Measurements from ENCODE around the gene NACC2. TPM values are rescaled to one million over a fixed set of nuclear protein-coding genes. Genes with fewer than 3 reads are reported as not detected.

Gene NACC2
- polyA plus RNA-seq, 4 donors: 4.9 to 10.1 (median 8.0) TPM

- peaks cover 0 to 6% (median 0%) of the 10 kb centered on the region in 3 donors for H3K27me3 ChIP-seq (ENCODE audit: control insufficient read depth in 3 of 3, insufficient read depth in 3 of 3, low read length in 3 of 3)
- peak overlapping the region in 2 of 3 donors; percentile 29 to 36 for H3K27ac ChIP-seq (ENCODE audit: low read depth in 1 of 3, low read length in 2 of 3)
- no peaks in the 10 kb centered on the region for H3K9me3 ChIP-seq (ENCODE audit: control insufficient read depth in 2 of 2, insufficient read depth in 1 of 2, low read depth in 1 of 2, low read length in 1 of 2)
- FAIRE-seq: no peak
- WGBS, 3 donors: 17 to 34% (median 25%) methylated on average over 7 to 15 of the region's 15 CpGs
- H3K4me1 ChIP-seq (ENCODE audit: control insufficient read depth in 3 of 3, insufficient read depth in 2 of 3, low read depth in 1 of 3, low read length in 2 of 3): peaks cover 3 to 40% (median 10%) of the 10 kb centered on the region in 3 donors
- H3K4me3 ChIP-seq (ENCODE audit: low read depth in 1 of 3, low read length in 3 of 3): peak overlapping the region in 1 of 3 donors; percentile 60
- H3K36me3 ChIP-seq (ENCODE audit: control insufficient read depth in 3 of 3, insufficient read depth in 2 of 3, low read depth in 1 of 3, low read length in 3 of 3): peaks cover 0 to 52% (median under 1%) of the 10 kb centered on the region in 3 donors
- DNase-seq: peak in 1 of 2 donors; percentile 26
Observed at GRCh38 chr9:136052472-136052880, 42.6 kb downstream of the NACC2 start.

GRCh38 chr9:136051837-136052471 is 43.1 kb downstream of the NACC2 start:
- WGBS, 3 donors: 0 to 2% (median 2%) methylated on average over 26 to 31 of the region's 31 CpGs
- peak; percentile 92 to 94 for DNase-seq
- peaks cover 0 to 6% (median 0%) of the 10 kb centered on the region in 3 donors for H3K27me3 ChIP-seq (ENCODE audit: control insufficient read depth in 3 of 3, insufficient read depth in 3 of 3, low read length in 3 of 3)
- no peak for FAIRE-seq
- H3K27ac ChIP-seq (ENCODE audit: low read depth in 1 of 3, low read length in 2 of 3): peak overlapping the region in 2 of 3 donors; percentile 29 to 36
- peak overlapping the region in 2 of 3 donors; percentile 32 to 60 for H3K4me3 ChIP-seq (ENCODE audit: low read depth in 1 of 3, low read length in 3 of 3)
- peaks cover 0 to 52% (median 2%) of the 10 kb centered on the region in 3 donors for H3K36me3 ChIP-seq (ENCODE audit: control insufficient read depth in 3 of 3, insufficient read depth in 2 of 3, low read depth in 1 of 3, low read length in 3 of 3)
- peaks cover 3 to 40% (median 10%) of the 10 kb centered on the region in 3 donors for H3K4me1 ChIP-seq (ENCODE audit: control insufficient read depth in 3 of 3, insufficient read depth in 2 of 3, low read depth in 1 of 3, low read length in 2 of 3)
- no peaks in the 10 kb centered on the region for H3K9me3 ChIP-seq (ENCODE audit: control insufficient read depth in 2 of 2, insufficient read depth in 1 of 2, low read depth in 1 of 2, low read length in 1 of 2)

DNA sequence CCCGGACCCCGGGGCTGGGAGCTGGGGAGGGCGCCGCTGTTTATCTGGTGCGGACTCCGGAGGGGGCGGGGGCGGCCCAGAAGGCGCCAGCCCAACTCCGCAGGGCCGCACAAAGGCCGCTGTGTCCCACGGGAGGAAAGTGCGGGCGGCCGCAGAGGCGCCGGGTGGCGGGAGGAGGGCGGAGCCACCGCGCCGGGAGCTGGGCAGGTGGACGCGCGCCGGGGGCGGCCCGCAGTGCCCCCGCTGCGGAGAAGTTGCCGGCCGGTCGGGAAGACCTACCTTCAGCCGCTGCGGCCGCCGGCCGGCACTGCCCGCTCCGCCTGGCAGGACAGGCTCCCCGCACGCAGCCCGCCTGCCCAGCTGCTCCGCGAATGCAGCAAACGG is 43.6 kb downstream of the NACC2 start:
- peak overlapping the region in 1 of 3 donors; percentile 30 for H3K27ac ChIP-seq (ENCODE audit: low read depth in 1 of 3, low read length in 2 of 3)
- WGBS, 3 donors: 1% methylated on average over 28 to 47 of the region's 47 CpGs
- DNase-seq: peak; percentile 23 to 51

GRCh38 chr9:136050701-136051452 is 44.2 kb downstream of the NACC2 start:
- FAIRE-seq (no peak), DNase-seq (peak in 1 of 2 donors; percentile 27)
- Histone ChIP-seq H3K9me3 (ENCODE audit: control insufficient read depth in 2 of 2, insufficient read depth in 1 of 2, low read depth in 1 of 2, low read length in 1 of 2) (no peaks in the 10 kb centered on the region), H3K27me3 (ENCODE audit: control insufficient read depth in 3 of 3, insufficient read depth in 3 of 3, low read length in 3 of 3) (peaks cover 0 to 6% (median 0%) of the 10 kb centered on the region in 3 donors), H3K36me3 (ENCODE audit: control insufficient read depth in 3 of 3, insufficient read depth in 2 of 3, low read depth in 1 of 3, low read length in 3 of 3) (peaks cover 0 to 56% (median 2%) of the 10 kb centered on the region in 3 donors), H3K4me1 (ENCODE audit: control insufficient read depth in 3 of 3, insufficient read depth in 2 of 3, low read depth in 1 of 3, low read length in 2 of 3) (peaks cover 3 to 36% (median 10%) of the 10 kb centered on the region in 3 donors), H3K4me3 (ENCODE audit: low read depth in 1 of 3, low read length in 3 of 3) (peak overlapping the region in 2 of 3 donors; percentile 17 to 60), H3K27ac (ENCODE audit: low read depth in 1 of 3, low read length in 2 of 3) (no peak overlapping the region)
- 12 to 38% (median 32%) methylated on average over 34 to 55 of the region's 55 CpGs for WGBS, 3 donors

More for the DNA sequence above, 43.6 kb downstream of the NACC2 start:
- Histone ChIP-seq H3K36me3 (ENCODE audit: control insufficient read depth in 3 of 3, insufficient read depth in 2 of 3, low read depth in 1 of 3, low read length in 3 of 3) (peaks cover 0 to 53% (median 2%) of the 10 kb centered on the region in 3 donors), H3K27me3 (ENCODE audit: control insufficient read depth in 3 of 3, insufficient read depth in 3 of 3, low read length in 3 of 3) (peaks cover 0 to 6% (median 0%) of the 10 kb centered on the region in 3 donors), H3K4me3 (ENCODE audit: low read depth in 1 of 3, low read length in 3 of 3) (peak overlapping the region in 2 of 3 donors; percentile 32 to 60), H3K9me3 (ENCODE audit: control insufficient read depth in 2 of 2, insufficient read depth in 1 of 2, low read depth in 1 of 2, low read length in 1 of 2) (no peaks in the 10 kb centered on the region), H3K4me1 (ENCODE audit: control insufficient read depth in 3 of 3, insufficient read depth in 2 of 3, low read depth in 1 of 3, low read length in 2 of 3) (peaks cover 3 to 40% (median 10%) of the 10 kb centered on the region in 3 donors)
- FAIRE-seq: no peak

DNA sequence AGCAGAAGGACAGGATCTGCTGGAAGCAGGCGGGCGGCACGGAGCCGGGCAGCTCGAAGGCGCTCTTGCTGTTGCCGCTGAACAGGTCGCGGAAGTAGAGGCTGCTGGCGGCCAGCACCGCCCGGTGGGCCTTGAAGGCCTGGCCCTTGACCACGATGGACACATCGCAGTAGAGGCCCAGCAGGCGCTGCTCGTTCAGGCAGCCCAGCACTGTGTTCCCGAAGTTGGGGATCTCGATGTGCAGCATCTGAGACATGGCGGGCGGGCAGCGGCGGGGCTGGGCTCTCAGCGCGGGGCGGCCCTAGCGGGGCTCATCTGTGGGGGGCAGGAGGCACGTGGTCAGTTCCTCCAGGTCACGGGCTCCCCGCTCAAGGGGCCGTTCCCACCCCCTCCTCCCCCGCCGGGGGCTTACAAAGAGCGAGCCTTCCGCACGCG is 44.8 kb downstream of the NACC2 start:
- peak overlapping the region in 1 of 3 donors; percentile 17 for H3K4me3 ChIP-seq (ENCODE audit: low read depth in 1 of 3, low read length in 3 of 3)

GRCh38 chr9:136049491-136050265 is 45.4 kb downstream of the NACC2 start:
- 96 to 98% (median 97%) methylated on average over 40 to 65 of the region's 65 CpGs for whole genome bisulfite sequencing, 3 donors
- H3K36me3 ChIP-seq (ENCODE audit: control insufficient read depth in 3 of 3, insufficient read depth in 2 of 3, low read depth in 1 of 3, low read length in 3 of 3): peaks cover 0 to 62% (median 2%) of the 10 kb centered on the region in 3 donors
- DNase-seq (no peak), FAIRE-seq (no peak)
- H3K27ac ChIP-seq (ENCODE audit: low read depth in 1 of 3, low read length in 2 of 3): no peak overlapping the region
- H3K9me3 ChIP-seq (ENCODE audit: control insufficient read depth in 2 of 2, insufficient read depth in 1 of 2, low read depth in 1 of 2, low read length in 1 of 2): no peaks in the 10 kb centered on the region
- peaks cover 0 to 6% (median 0%) of the 10 kb centered on the region in 3 donors for H3K27me3 ChIP-seq (ENCODE audit: control insufficient read depth in 3 of 3, insufficient read depth in 3 of 3, low read length in 3 of 3)
- H3K4me3 ChIP-seq (ENCODE audit: low read depth in 1 of 3, low read length in 3 of 3): no peak overlapping the region
- peaks cover 3 to 26% (median 10%) of the 10 kb centered on the region in 3 donors for H3K4me1 ChIP-seq (ENCODE audit: control insufficient read depth in 3 of 3, insufficient read depth in 2 of 3, low read depth in 1 of 3, low read length in 2 of 3)

More for the DNA sequence above, 44.8 kb downstream of the NACC2 start:
- H3K27me3 ChIP-seq (ENCODE audit: control insufficient read depth in 3 of 3, insufficient read depth in 3 of 3, low read length in 3 of 3): peaks cover 0 to 6% (median 0%) of the 10 kb centered on the region in 3 donors
- no peak for DNase-seq
- 77 to 97% (median 96%) methylated on average over 19 to 36 of the region's 36 CpGs for WGBS, 3 donors
- no peaks in the 10 kb centered on the region for H3K9me3 ChIP-seq (ENCODE audit: control insufficient read depth in 2 of 2, insufficient read depth in 1 of 2, low read depth in 1 of 2, low read length in 1 of 2)
- H3K4me1 ChIP-seq (ENCODE audit: control insufficient read depth in 3 of 3, insufficient read depth in 2 of 3, low read depth in 1 of 3, low read length in 2 of 3): peaks cover 3 to 30% (median 10%) of the 10 kb centered on the region in 3 donors
- peaks cover 0 to 60% (median 2%) of the 10 kb centered on the region in 3 donors for H3K36me3 ChIP-seq (ENCODE audit: control insufficient read depth in 3 of 3, insufficient read depth in 2 of 3, low read depth in 1 of 3, low read length in 3 of 3)
- no peak for FAIRE-seq
- H3K27ac ChIP-seq (ENCODE audit: low read depth in 1 of 3, low read length in 2 of 3): no peak overlapping the region

GRCh38 chr9:136048560-136049411 is 46.3 kb downstream of the NACC2 start:
- DNase-seq (no peak), FAIRE-seq (no peak)
- Histone ChIP-seq H3K9me3 (ENCODE audit: control insufficient read depth in 2 of 2, insufficient read depth in 1 of 2, low read depth in 1 of 2, low read length in 1 of 2) (no peaks in the 10 kb centered on the region), H3K27ac (ENCODE audit: low read depth in 1 of 3, low read length in 2 of 3) (no peak overlapping the region), H3K4me3 (ENCODE audit: low read depth in 1 of 3, low read length in 3 of 3) (no peak overlapping the region), H3K36me3 (ENCODE audit: control insufficient read depth in 3 of 3, insufficient read depth in 2 of 3, low read depth in 1 of 3, low read length in 3 of 3) (peaks cover 0 to 63% (median 4%) of the 10 kb centered on the region in 3 donors), H3K4me1 (ENCODE audit: control insufficient read depth in 3 of 3, insufficient read depth in 2 of 3, low read depth in 1 of 3, low read length in 2 of 3) (peaks cover 3 to 22% (median 10%) of the 10 kb centered on the region in 3 donors), H3K27me3 (ENCODE audit: control insufficient read depth in 3 of 3, insufficient read depth in 3 of 3, low read length in 3 of 3) (peaks cover 0 to 6% (median 0%) of the 10 kb centered on the region in 3 donors)
- WGBS, 3 donors: 85 to 87% (median 86%) methylated on average over 29 to 30 of the region's 30 CpGs
